DOHH2 (cell line): Measurements from ENCODE around the gene FZR1.

ENCODE experiments used
- H3F3A ChIP-seq: fragments of 200-600 bp; sonication (generic), shearing (Covaris generic); 2 replicates; pipeline ENCODE4 v1.6.0; 2016; ENCODE audit warnings: antibody characterized with exemption, mild to moderate bottlenecking; ENCODE audit not compliant: control insufficient read depth, insufficient read depth
- H3K27ac ChIP-seq: fragments of 200-600 bp; sonication (generic); 2 replicates; pipeline ENCODE4 v1.5.1; 2014; ENCODE audit warnings: low read depth, mild to moderate bottlenecking, low read length, moderate library complexity
- H3K27me3 ChIP-seq: fragments of 200-600 bp; sonication (generic); 2 replicates; pipeline ENCODE4 v1.6.1; 2014; ENCODE audit warnings: mild to moderate bottlenecking, low read length, mixed read lengths; ENCODE audit not compliant: control insufficient read depth
- H3K36me3 ChIP-seq: fragments of 200-600 bp; sonication (generic); 2 replicates; pipeline ENCODE4 v1.6.1; 2014; ENCODE audit warnings: mild to moderate bottlenecking, low read length, moderate library complexity, mixed read lengths; ENCODE audit not compliant: control insufficient read depth
- H3K4me1 ChIP-seq: fragments of 200-600 bp; sonication (generic); 2 replicates; pipeline ENCODE4 v1.6.1; 2014; ENCODE audit warnings: mild to moderate bottlenecking, low read length, mixed read lengths; ENCODE audit not compliant: control insufficient read depth
- H3K4me2 ChIP-seq: fragments of 200-600 bp; sonication (generic); 2 replicates; pipeline ENCODE4 v1.6.0; 2014; ENCODE audit warnings: mild to moderate bottlenecking, low read length, moderate library complexity
- H3K4me3 ChIP-seq: fragments of 200-600 bp; sonication (generic); 2 replicates; pipeline ENCODE4 v1.5.1; 2014; ENCODE audit warnings: mild to moderate bottlenecking, low read length, mixed read lengths
- H3K79me2 ChIP-seq: fragments of 200-600 bp; sonication (generic); 2 replicates; pipeline ENCODE4 v1.6.1; 2014; ENCODE audit warnings: mild to moderate bottlenecking, low read length, mixed read lengths; ENCODE audit not compliant: control insufficient read depth
- H3K9me2 ChIP-seq: fragments of 200-600 bp; sonication (generic); replicated peaks from 2 replicates; pipeline ENCODE4 v1.6.1; 2014; ENCODE audit warnings: mild to moderate bottlenecking, low read length, mixed read lengths; ENCODE audit not compliant: control insufficient read depth
- H3K9me3 ChIP-seq: fragments of 200-600 bp; sonication (generic); 2 replicates; pipeline ENCODE4 v1.6.1; 2014; ENCODE audit warnings: antibody characterized with exemption, low read length, mixed read lengths; ENCODE audit not compliant: control insufficient read depth, insufficient read depth
- H4K20me1 ChIP-seq: fragments of 200-600 bp; sonication (generic); 2 replicates; pipeline ENCODE4 v1.6.0; 2014; ENCODE audit warnings: low read depth, mild to moderate bottlenecking, antibody characterized with exemption, low read length, moderate library complexity; ENCODE audit not compliant: control insufficient read depth, insufficient read depth
- EZH2phosphoT487 ChIP-seq: fragments of 200-600 bp; sonication (generic); IDR thresholded peaks from 2 replicates; pipeline ENCODE4 v1.6.1; 2017; ENCODE audit warnings: borderline replicate concordance, mild to moderate bottlenecking, antibody characterized with exemption, low read length, moderate library complexity, mixed read lengths
- TF ChIP-seq, protein P1 (sequence below): fragments of 200-600 bp; sonication (generic); IDR thresholded peaks from one replicate; pipeline ENCODE4 v1.5.1; 2014; ENCODE audit warnings: antibody characterized with exemption, mild to moderate bottlenecking, low read depth, low read length; ENCODE audit not compliant: poor library complexity, severe bottlenecking

The FZR1 gene

DNA sequence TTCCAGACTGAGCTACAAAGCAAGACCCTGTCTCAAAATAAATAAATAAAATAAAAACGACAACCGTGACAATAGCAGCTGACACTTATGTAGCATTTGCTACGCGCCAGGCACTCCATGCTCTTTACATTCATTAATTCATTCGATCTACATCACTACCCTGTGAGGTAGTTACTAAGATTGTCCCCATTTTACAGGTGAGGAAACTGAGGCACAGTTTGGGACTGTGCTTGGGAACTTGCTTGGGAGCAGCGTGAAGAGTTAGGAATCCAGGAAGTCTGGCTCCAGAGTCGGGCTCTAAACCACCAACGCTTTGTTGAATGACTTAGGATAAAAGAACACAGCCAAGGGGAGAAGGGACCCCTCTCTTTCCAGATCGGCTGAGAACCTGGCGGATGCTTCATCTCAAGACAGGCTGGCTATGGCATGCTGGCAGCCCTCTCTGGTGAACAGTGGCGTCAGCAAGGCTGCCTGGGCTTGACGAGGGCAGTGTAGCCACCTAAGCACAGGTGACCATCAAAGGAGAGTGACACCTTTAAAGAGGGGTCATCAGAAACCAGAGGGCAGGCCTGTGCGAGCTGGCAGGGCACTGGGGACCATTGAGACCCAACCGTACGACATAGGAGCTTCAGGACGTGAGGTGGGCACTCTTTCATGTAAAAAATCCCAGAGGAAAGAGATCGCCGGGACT, 6.2 kb upstream of the FZR1 start:
- no peaks in the 10 kb centered on the region; the same call in 1 of the 2 replicates for H3F3A ChIP-seq
- no peaks in the 10 kb centered on the region for H3K27me3 ChIP-seq

DNA sequence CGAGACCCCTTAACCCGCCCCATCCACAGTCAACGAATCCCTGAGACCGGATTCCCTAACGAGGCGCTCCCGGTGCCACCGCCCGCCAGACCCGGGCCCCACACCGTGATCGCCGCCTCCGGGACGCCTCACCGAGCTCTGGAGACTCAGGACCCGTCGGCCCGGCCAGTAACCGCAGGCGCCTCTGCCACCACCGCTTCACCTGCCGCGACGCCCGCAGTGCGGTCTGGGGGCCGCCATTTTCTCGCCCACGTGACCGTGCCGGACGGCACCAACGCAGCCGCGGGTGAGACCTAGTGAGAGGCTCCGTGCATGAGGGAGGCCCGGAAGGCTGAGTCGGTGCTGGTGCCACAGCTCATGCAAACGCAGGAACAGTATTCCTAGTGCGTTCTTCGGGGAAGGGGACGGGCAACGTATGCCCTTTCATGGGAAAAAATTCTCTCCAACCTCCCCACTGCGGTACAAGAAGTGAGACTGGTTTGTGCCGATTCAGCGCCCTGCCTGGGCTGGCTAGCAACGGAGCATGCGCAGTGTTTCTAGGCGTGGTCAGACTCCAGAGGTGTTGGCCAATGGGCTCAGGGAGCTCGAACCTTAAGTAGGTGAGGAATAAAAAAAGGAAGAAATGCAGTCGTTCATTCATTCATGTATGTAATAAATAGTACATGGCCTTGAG, 5.5 kb upstream of the FZR1 start, which contains the start of gene DOHH:
TSS of gene DOHH (minus strand) at position 246 of the 673 bp plus-strand sequence. CDS start 3,860 bp downstream, outside the sequence.
- Histone ChIP-seq H3K79me2 (peaks cover 37% of the 10 kb centered on the region), H3K9me2 (no peaks in the 10 kb centered on the region), H3K4me1 (peaks cover 25% of the 10 kb centered on the region), H3K36me3 (peaks cover 14% of the 10 kb centered on the region), H3K9me3 (no peaks in the 10 kb centered on the region), H3K4me3 (peak within 1 kb of the TSS; percentile 81), H3K4me2 (peak within 1 kb of the TSS; percentile 86), H3K27me3 (no peaks in the 10 kb centered on the region), H3F3A (no peaks in the 10 kb centered on the region; the same call in 1 of the 2 replicates), H4K20me1 (no peaks in the 10 kb centered on the region), H3K27ac (peak within 1 kb of the TSS; percentile 65)
- TF ChIP-seq, protein P1, sequence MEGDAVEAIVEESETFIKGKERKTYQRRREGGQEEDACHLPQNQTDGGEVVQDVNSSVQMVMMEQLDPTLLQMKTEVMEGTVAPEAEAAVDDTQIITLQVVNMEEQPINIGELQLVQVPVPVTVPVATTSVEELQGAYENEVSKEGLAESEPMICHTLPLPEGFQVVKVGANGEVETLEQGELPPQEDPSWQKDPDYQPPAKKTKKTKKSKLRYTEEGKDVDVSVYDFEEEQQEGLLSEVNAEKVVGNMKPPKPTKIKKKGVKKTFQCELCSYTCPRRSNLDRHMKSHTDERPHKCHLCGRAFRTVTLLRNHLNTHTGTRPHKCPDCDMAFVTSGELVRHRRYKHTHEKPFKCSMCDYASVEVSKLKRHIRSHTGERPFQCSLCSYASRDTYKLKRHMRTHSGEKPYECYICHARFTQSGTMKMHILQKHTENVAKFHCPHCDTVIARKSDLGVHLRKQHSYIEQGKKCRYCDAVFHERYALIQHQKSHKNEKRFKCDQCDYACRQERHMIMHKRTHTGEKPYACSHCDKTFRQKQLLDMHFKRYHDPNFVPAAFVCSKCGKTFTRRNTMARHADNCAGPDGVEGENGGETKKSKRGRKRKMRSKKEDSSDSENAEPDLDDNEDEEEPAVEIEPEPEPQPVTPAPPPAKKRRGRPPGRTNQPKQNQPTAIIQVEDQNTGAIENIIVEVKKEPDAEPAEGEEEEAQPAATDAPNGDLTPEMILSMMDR = no peak
- no peak for TF ChIP-seq EZH2phosphoT487

More for the DNA sequence above, 6.2 kb upstream of the FZR1 start:
- H4K20me1 ChIP-seq = no peaks in the 10 kb centered on the region
- no peaks in the 10 kb centered on the region for H3K9me3 ChIP-seq
- peaks cover 14% of the 10 kb centered on the region for H3K36me3 ChIP-seq
- no peaks in the 10 kb centered on the region for H3K9me2 ChIP-seq
- peak overlapping the region; percentile 65 for H3K27ac ChIP-seq
- no peak for TF ChIP-seq EZH2phosphoT487
- TF ChIP-seq, protein P1 = no peak
- H3K4me1 ChIP-seq = peaks cover 18% of the 10 kb centered on the region
- peaks cover 37% of the 10 kb centered on the region for H3K79me2 ChIP-seq
- peak overlapping the region; percentile 81 for H3K4me3 ChIP-seq
- H3K4me2 ChIP-seq = peak overlapping the region; percentile 86

DNA sequence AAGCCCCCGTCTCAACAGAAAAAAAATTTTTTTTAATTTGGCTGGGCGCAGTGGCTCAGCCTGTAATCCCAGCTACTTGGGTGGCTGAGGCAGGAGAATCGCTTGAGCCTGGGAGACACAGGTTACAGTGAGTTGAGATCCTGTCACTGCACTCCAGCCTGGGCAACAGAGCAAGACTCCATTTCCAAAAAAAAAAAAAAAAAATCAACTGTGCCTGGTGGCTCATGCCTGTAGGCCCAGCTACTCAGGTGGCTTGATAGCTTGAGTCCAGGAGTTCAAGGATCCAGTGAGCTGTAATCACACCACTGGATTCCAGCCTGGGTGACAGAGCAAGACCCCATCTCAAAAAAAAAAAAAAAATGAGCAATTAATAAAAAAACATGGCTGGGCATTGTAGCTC, 4.3 kb upstream of the FZR1 start:
- no peaks in the 10 kb centered on the region for H3K9me2 ChIP-seq
- no peak for TF ChIP-seq EZH2phosphoT487
- TF ChIP-seq, protein P1 = no peak
- peaks cover 27% of the 10 kb centered on the region for H3K4me1 ChIP-seq
- no peaks in the 10 kb centered on the region for H3K9me3 ChIP-seq
- H3K27ac ChIP-seq = no peak overlapping the region
- no peaks in the 10 kb centered on the region for H3K27me3 ChIP-seq
- H3F3A ChIP-seq = no peaks in the 10 kb centered on the region; the same call in 1 of the 2 replicates
- H3K4me2 ChIP-seq = no peak overlapping the region
- H3K4me3 ChIP-seq = no peak overlapping the region
- H4K20me1 ChIP-seq = no peaks in the 10 kb centered on the region
- H3K36me3 ChIP-seq = peaks cover 9% of the 10 kb centered on the region
- peaks cover 43% of the 10 kb centered on the region for H3K79me2 ChIP-seq
